ENCODE data around the gene MED29. TPM values are rescaled to one million over a fixed set of nuclear protein-coding genes. Genes with fewer than 3 reads are reported as not detected.

Gene MED29, protein sequence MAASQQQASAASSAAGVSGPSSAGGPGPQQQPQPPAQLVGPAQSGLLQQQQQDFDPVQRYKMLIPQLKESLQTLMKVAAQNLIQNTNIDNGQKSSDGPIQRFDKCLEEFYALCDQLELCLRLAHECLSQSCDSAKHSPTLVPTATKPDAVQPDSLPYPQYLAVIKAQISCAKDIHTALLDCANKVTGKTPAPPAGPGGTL
- total RNA-seq = 15.4 and 23.0 TPM in 2 replicates
- polyA plus RNA-seq = 28.9 and 37.0 TPM in 2 replicates
- 25.6 and 31.1 TPM in 2 replicates for polyA plus RNA-seq (2012)
- 77.9 and 123 TPM in 2 replicates for polyA minus RNA-seq (ENCODE audit: low replicate concordance)

DNA sequence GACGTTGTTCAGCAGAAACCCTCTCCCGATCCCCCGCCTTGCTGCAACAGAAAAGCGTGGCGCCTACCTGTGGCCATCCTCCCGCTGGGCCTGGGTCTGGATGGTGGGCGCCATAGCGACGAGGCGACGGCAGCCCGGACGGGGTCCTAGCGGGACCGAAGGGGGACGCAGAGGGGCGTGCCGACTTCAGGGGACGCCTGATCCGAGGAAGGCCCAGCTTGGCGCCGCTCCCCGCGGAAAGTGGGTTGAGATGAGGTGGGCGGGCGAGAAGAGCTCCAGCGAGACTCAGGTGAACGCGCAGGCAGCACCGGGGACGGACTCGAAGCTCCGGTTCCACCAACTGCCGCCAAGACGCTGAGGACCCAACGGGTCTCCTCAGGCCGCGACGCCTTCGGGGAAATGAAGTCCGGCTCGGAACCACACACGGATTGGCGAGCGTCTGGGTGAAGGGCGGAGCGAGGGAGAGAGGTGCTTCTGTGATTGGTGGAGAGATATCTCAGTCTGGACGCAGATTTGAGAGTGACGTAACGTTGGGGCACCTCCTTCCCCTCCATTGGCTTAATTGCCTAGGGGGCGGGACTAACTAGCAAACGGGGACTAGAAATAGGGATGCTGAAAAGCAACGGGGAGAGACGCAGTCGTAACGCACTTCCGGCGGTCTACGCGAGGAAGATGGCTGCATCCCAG, at the start of gene MED29, which contains the start of gene PAF1:
Gene MED29, plus strand, starts transcription at position 628 of the 687 bp plus-strand sequence. Its CDS starts 45 bp downstream, at position 673.
Gene PAF1, minus strand, starts transcription at position 356 of the 687 bp plus-strand sequence. Its CDS starts 242 bp downstream, at position 114.
- peak; percentile 99 to 100 for DNase-seq (ENCODE audit: low read depth in 2 of 2)
- Histone ChIP-seq H3K4me3 (replicated peaks in 1 of 4; ENCODE audit: control extremely low read depth in 1 of 4, insufficient read depth in 1 of 4, low read depth in 3 of 4, low read length in 4 of 4) (peak within 1 kb of the TSS; percentile 91 to 99 (median 96)), H3K4me2 (ENCODE audit: extremely low read depth, insufficient read depth, low read length) (peak within 1 kb of the TSS; percentile 98), H3K9me3 (ENCODE audit: control insufficient read depth, insufficient read depth, low read depth, low read length) (no peaks in the 10 kb centered on the region), H3K27me3 (ENCODE audit: control insufficient read depth, insufficient read depth, low read length) (no peaks in the 10 kb centered on the region), H3K27ac (ENCODE audit: insufficient read depth, low read length) (peak within 1 kb of the TSS; percentile 99), H2AFZ (ENCODE audit: low read length) (peak within 1 kb of the TSS; percentile 73), H3K9ac (ENCODE audit: insufficient read depth, low read length) (peak within 1 kb of the TSS; percentile 98), H3K36me3 (ENCODE audit: control insufficient read depth, insufficient read depth, low read length) (peaks cover 29% of the 10 kb centered on the region), H4K20me1 (ENCODE audit: control insufficient read depth, extremely low read depth, insufficient read depth, low read length) (no peaks in the 10 kb centered on the region), H3K4me1 (ENCODE audit: control insufficient read depth, extremely low read depth, insufficient read depth, low read length) (peaks cover 10% of the 10 kb centered on the region), H3K79me2 (ENCODE audit: control insufficient read depth, insufficient read depth, low read length) (peaks cover 27% of the 10 kb centered on the region)
- TF ChIP-seq EZH2 (IDR thresholded peaks at IDR 0.05; ENCODE audit: low read length, missing control alignments) = no peak
- TF ChIP-seq, protein P1, sequence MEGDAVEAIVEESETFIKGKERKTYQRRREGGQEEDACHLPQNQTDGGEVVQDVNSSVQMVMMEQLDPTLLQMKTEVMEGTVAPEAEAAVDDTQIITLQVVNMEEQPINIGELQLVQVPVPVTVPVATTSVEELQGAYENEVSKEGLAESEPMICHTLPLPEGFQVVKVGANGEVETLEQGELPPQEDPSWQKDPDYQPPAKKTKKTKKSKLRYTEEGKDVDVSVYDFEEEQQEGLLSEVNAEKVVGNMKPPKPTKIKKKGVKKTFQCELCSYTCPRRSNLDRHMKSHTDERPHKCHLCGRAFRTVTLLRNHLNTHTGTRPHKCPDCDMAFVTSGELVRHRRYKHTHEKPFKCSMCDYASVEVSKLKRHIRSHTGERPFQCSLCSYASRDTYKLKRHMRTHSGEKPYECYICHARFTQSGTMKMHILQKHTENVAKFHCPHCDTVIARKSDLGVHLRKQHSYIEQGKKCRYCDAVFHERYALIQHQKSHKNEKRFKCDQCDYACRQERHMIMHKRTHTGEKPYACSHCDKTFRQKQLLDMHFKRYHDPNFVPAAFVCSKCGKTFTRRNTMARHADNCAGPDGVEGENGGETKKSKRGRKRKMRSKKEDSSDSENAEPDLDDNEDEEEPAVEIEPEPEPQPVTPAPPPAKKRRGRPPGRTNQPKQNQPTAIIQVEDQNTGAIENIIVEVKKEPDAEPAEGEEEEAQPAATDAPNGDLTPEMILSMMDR (conservative IDR thresholded peaks at IDR 0.05 in 1 of 2, IDR thresholded peaks at IDR 0.05 in 1 of 2; ENCODE audit: low read depth in 1 of 2, low read length in 2 of 2) = no peak

DNA sequence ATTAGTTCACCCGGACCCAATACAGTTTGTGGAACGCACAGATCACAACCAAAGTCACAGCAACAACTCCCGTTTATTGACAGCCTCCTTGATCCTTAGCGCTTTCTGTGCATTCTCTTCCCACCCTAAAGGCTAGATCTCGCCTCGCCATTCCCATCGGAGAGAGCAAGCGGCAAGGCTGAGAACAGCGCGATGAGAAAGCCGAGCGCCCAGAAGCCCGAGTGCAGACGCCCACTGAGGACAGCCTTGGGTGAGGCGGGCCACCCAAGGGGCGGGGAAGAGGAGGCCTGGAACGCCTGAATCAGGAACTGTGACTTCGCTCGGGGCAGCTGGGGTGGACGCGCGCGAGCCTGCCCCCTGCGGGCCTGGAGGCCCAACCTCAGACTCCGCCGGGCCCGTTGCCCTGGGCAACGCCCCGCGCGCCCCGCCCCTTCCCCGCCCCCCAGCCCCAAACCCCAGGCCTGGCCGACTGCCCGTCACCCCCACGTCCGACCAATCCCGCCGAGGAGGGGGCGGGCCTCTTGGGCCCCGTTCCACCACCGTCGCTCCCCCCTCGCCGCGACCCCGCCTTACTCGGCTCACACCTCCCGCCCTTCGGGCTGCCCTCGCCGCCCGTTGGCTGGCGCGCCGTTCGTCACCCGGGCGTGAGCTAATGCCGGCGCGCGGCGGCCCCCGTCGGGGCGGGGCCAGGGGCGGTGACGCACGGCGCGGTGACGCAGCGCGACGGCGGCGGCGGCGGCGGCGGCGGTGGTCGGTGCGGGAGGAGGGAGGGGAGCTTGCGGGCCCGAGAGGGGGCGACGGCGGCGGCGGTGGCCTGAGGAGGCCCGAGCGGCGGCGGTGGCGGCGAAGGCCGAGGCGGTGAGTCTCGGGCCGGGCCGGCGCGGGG, 49.2 kb upstream of the MED29 start, which contains the start of gene SAMD4B:
Gene SAMD4B, plus strand, starts transcription at position 703 of the 886 bp plus-strand sequence. CDS start 14,473 bp downstream, outside the sequence.
- peaks cover 39% of the 10 kb centered on the region for H3K79me2 ChIP-seq (ENCODE audit: control insufficient read depth, insufficient read depth, low read length)
- peaks cover 6% of the 10 kb centered on the region for H3K4me1 ChIP-seq (ENCODE audit: control insufficient read depth, extremely low read depth, insufficient read depth, low read length)
- H3K27me3 ChIP-seq (ENCODE audit: control insufficient read depth, insufficient read depth, low read length) = no peaks in the 10 kb centered on the region
- peaks cover 1% of the 10 kb centered on the region for H3K36me3 ChIP-seq (ENCODE audit: control insufficient read depth, insufficient read depth, low read length)
- peak within 1 kb of the TSS; percentile 100 for H3K4me2 ChIP-seq (ENCODE audit: extremely low read depth, insufficient read depth, low read length)
- H3K9me3 ChIP-seq (ENCODE audit: control insufficient read depth, insufficient read depth, low read depth, low read length) = no peaks in the 10 kb centered on the region
- H3K27ac ChIP-seq (ENCODE audit: insufficient read depth, low read length) = peak within 1 kb of the TSS; percentile 85
- H3K9ac ChIP-seq (ENCODE audit: insufficient read depth, low read length) = peak within 1 kb of the TSS; percentile 93
- H3K4me3 ChIP-seq (replicated peaks in 1 of 4; ENCODE audit: control extremely low read depth in 1 of 4, insufficient read depth in 1 of 4, low read depth in 3 of 4, low read length in 4 of 4) = peak within 1 kb of the TSS; percentile 75 to 95 (median 82)
- DNase-seq (ENCODE audit: low read depth in 2 of 2) = peak; percentile 96 to 98
- TF ChIP-seq, protein P1 (conservative IDR thresholded peaks at IDR 0.05 in 1 of 2, IDR thresholded peaks at IDR 0.05 in 1 of 2; ENCODE audit: low read depth in 1 of 2, low read length in 2 of 2) = peak; percentile 46 to 54
- TF ChIP-seq EZH2 (IDR thresholded peaks at IDR 0.05; ENCODE audit: low read length, missing control alignments) = no peak
- peak within 1 kb of the TSS; percentile 97 for H2AFZ ChIP-seq (ENCODE audit: low read length)
- H4K20me1 ChIP-seq (ENCODE audit: control insufficient read depth, extremely low read depth, insufficient read depth, low read length) = no peaks in the 10 kb centered on the region
